HG03103 (cell line): ENCODE measurements around the gene AVP.
"Not testable (repeated sequence)": the region's sequence is repeated elsewhere in the genome, so short reads cannot be mapped to it uniquely, and the experiment has no call there.

ENCODE experiments used
- ATAC-seq: cut with Tn5 transposase; IDR thresholded peaks from one replicate; pipeline ENCODE4 v1.9.1; 2021; ENCODE audit warnings: low read depth; ENCODE audit not compliant: unreplicated experiment

Gene AVP, protein sequence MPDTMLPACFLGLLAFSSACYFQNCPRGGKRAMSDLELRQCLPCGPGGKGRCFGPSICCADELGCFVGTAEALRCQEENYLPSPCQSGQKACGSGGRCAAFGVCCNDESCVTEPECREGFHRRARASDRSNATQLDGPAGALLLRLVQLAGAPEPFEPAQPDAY

GRCh38 chr20:3084283-3084985, at the start of gene AVP:
TSS of gene AVP (minus strand) at chr20:3084724. CDS start at chr20:3084674, 50 bp downstream.
- no peak for ATAC-seq

DNA sequence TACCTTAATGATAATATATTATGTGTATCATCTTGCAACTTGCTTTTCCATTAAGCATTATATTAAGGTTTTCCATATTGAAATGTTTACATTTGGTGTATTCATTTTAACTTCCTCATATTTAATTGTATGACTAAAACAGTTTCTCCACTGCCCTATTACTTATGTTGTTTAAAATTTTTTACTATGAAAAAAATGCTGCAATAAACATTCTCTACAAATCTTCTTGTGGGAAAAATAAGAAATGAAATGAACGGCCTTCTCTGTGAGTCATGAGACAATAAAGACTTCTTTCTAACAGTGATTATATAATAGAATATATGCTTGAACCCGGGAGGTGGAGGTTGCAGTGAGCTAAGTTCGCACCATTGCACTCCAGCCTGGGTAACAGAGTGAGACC, 49.6 kb upstream of the AVP start:
- ATAC-seq = no peak

GRCh38 chr20:3133155-3133554, 48.6 kb upstream of the AVP start:
- ATAC-seq = no peak

DNA sequence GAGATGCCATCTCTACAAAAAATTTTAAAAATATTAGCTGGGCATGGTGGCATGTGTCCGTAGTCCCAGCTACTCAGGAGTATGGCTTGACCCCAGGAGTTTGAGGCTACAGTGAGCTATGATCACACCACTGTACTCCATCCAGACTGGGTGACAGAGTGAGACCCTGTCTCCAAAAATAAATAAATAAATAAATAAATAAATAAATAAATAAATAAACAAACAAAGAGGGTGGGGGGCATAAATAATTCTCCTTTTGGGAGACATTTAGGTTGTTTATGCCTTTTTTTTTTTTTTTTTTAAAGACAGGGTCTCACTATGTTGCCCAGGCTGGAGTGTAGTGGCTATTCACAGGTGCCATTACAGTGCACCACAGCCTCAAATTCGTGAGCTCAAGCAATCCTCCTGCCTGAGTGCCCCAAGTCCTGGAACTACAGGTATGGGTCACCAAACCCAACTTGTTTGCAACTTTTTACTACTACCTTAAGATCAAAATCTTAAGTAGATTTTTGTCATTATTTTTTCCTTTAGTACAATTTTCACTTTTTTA, 45.6 kb upstream of the AVP start:
- ATAC-seq = no peak

GRCh38 chr20:3129094-3129493, 44.6 kb upstream of the AVP start:
- ATAC-seq = no peak

- no peak for ATAC-seq
Measured at GRCh38 chr20:3128275-3128984, 43.9 kb upstream of the AVP start.

GRCh38 chr20:3126527-3126859, 42.0 kb upstream of the AVP start:
- no peak for ATAC-seq

DNA sequence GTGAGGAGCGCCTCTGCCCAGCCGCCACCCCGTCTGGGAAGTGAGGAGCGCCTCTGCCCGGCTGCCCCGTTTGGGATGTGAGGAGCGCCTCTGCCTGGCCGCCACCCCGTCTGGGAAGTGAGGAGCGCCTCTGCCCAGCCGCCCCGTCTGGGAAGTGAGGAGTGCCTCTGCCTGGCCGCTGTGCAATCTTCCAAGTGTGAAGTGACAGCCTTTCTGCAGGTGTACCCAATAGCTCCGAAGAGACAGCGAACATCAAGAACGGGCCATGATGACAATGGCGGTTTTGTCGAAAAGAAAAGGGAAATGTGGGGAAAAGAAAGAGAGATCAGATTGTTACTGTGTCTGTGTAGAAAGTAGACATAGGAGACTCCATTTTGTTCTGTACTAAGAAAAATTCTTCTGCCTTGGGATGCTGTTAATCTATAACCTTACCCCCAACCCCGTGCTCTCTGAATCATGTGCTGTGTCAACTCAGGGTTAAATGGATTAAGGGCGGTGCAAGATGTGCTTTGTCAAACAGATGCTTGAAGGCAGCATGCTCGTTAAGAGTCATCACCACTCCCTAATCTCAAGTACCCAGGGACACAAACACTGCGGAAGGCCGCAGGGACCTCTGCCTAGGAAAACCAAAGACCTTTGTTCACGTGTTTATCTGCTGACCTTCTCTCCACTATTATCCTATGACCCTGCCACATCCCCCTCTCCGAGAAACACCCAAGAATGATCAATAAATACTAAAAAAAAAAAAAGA, 41.4 kb upstream of the AVP start:
- not testable (repeated sequence) for ATAC-seq

DNA sequence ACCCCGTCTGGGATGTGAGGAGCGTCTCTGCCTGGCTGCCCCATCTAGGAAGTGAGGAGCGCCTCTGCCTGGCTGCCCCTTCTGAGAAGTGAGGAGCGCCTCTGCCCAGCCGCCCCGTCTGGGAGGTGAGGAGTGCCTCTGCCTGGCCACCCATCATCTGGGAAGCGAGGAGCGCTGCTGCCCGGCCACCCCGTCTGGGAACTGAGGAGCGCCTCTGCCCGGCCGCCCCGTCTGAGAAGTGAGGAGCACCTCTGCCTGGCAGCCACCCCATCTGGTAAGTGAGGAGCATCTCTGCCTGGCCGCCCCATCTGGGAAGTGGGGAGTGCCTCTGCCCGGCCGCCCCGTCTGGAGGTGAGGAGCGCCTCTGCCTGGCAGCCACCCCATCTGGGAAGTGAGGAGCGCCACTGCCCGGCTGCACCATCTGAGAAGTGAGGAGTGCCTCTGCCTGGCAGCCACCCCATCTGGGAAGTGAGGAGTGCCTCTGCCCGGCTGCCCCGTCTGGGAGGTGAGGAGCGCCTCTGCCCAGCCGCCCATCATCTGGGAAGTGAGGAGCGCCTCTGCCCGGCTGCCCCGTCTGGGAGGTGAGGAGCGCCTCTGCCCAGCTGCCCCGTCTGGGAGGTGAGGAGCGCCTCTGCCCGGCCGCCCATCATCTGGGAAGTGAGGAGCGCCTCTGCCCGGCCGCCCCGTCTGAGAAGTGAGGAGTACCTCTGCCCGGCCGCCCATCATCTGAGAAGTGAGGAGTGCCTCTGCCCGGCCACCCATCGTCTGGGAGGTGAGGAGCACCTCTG, 40.4 kb upstream of the AVP start:
- not testable (repeated sequence) for ATAC-seq

GRCh38 chr20:3124163-3124562, 39.6 kb upstream of the AVP start:
- ATAC-seq = not testable (repeated sequence)

- no peak for ATAC-seq
Measured at GRCh38 chr20:3123542-3123941, 39.0 kb upstream of the AVP start.

- no peak for ATAC-seq
Measured at GRCh38 chr20:3121955-3122610, 37.6 kb upstream of the AVP start.

DNA sequence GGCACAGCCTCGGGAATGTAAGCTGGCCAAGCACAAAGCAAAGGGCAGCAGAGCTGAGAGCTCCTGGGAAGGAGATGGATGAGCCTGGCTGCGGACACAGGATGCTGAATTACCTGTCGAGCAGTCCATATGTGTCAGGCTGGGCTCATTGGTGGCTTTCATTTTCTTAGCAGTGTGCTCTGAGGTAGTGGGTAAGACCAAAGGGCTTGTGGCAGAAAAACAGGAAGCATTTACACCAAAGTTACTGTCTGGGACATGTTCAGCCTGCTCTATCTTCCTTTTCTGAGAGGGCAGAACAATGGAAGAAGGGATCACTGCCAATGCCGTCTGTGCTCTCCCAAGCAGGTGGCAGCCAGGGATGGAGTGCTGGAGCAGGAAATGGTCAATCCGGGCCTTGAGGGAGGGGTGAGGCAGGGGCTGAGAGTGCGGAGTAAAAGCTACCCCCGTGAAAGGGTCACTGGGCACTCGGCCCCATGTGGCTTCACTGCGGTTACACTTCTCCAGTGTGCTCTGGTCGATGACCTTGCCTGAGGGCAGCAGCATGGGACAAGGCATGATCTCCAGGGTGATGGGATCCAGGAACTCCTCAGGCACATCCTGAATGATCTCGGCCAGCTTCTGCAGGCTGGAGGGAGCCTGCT, 36.9 kb upstream of the AVP start:
- ATAC-seq = no peak

DNA sequence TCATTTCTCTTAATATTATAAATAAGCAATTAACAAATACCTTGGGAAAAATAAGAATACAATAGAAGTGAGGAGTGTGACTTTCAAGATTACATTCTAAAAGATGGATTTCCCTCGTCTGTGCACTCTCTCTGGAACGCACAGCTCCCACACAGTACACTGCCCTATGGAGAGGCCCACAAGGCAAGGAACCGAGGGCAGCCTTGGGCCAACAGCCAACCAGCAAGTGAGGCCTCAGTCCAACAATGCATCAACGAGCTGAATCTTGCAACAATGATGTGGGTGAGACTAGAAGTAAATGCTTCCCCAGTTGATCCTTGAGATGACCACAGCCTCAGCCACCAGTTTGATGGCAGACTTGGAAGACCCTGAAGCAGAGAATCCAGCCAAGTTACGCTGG, 34.5 kb upstream of the AVP start:
- no peak for ATAC-seq

DNA sequence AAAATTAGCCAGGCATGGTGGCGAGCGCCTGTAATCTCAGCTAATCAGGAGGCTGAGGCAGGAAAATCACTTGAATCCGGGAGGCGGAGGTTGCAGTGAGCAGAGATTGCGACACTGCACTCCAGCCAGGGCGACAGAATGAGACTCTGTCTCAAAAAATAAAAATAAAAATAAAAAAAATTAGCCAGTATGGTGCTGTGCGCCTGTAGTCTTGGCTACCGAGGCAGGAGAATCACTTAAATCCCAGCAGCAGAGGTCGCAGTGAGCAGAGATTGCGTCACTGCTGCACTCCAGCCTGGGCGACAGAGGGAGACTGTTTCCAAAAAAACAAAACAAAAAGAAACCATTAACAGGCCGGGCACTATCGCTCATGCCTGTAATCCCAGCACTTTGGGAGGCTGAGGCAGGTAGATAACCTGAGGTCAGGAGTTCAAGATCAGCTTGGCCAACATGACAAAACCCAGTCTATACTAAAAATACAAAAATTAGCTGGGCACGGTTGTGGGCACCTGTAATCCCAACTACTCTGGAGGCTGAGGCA, 33.4 kb upstream of the AVP start:
- not testable (repeated sequence) for ATAC-seq

DNA sequence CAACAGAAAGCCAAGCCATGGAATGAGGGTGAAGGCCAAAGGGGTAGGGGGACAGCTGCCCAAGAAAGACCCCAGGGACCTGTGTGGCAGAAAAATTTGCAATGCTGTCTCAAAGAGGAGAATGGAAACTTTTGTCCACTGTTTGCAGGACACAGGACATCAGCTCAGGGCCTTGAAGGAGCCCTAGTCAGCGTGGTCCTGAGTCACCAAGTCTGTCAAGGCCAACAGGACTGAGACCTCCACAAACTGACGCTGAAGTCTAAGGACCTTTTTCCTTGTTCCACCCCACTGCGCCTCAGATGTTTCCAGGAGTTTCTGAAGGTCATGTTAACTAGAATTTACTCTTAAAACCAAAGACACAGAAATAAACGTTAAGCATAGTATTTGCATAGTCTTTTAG, 31.8 kb upstream of the AVP start:
- no peak for ATAC-seq

GRCh38 chr20:3115190-3116107, 30.9 kb upstream of the AVP start:
- no peak for ATAC-seq

DNA sequence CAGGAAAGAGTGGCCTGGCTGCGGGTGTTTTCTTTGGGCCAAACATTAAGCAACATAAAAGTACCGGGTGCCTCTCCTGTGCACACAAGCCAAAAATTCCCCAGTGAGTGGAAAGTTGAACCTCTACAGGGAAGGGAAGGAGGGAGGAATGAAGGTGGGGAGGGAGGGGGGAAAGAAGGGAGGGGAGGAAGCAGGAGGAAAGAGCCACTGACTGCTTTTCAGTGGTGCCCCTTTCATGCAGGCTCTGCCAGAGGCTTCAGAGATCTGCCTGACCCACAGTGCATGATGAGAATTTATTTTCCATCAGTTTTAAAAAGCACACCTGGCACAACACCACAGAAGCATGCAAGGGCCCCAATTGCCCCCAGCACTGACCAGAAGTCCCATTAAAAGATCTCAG, 27.5 kb upstream of the AVP start:
- no peak for ATAC-seq
